Smooth muscle cell (in vitro differentiated cells): ENCODE data around the gene N4BP2L2. TPM values are rescaled to one million over a fixed set of nuclear protein-coding genes. Genes with fewer than 3 reads are reported as not detected.

Source experiments
- DNase-seq: peaks from one replicate; lab custom pipeline; 2025; ENCODE audit not compliant: unreplicated experiment; lab: John Stamatoyannopoulos, UW
- H2AFZ ChIP-seq: fragments of 200-600 bp; sonication (generic); 2 replicates; pipeline ENCODE4 v1.6.0; 2016; ENCODE audit warnings: antibody characterized with exemption, low read depth, mild to moderate bottlenecking
- H3F3A ChIP-seq: fragments of 200-600 bp; sonication (generic); 2 replicates; pipeline ENCODE4 v1.6.0; 2017; ENCODE audit warnings: antibody characterized with exemption, low read depth
- H3K27ac ChIP-seq: fragments of 200-600 bp; sonication (generic); 2 replicates; pipeline ENCODE4 v1.5.1; 2016; ENCODE audit warnings: low read depth, mild to moderate bottlenecking
- H3K27me3 ChIP-seq: fragments of 200-600 bp; sonication (generic); 2 replicates; pipeline ENCODE4 v1.6.1; 2016; ENCODE audit warnings: low read depth, mild to moderate bottlenecking
- H3K36me3 ChIP-seq: fragments of 200-600 bp; sonication (generic); 2 replicates; pipeline ENCODE4 v1.5.1; 2016; ENCODE audit warnings: low read depth
- H3K4me1 ChIP-seq: fragments of 200-600 bp; sonication (generic); 2 replicates; pipeline ENCODE4 v1.5.1; 2016; ENCODE audit warnings: low read depth
- H3K4me2 ChIP-seq: fragments of 200-600 bp; sonication (generic); 2 replicates; pipeline ENCODE4 v1.6.0; 2016; ENCODE audit warnings: mild to moderate bottlenecking
- H3K4me3 ChIP-seq: fragments of 200-600 bp; sonication (generic); 2 replicates; pipeline ENCODE4 v1.5.1; 2016; ENCODE audit warnings: mild to moderate bottlenecking
- H3K79me2 ChIP-seq: fragments of 200-600 bp; sonication (generic); 2 replicates; pipeline ENCODE4 v1.6.0; 2016; ENCODE audit warnings: low read depth, mild to moderate bottlenecking
- H3K9ac ChIP-seq: fragments of 200-600 bp; sonication (generic); 2 replicates; pipeline ENCODE4 v1.6.0; 2016; ENCODE audit warnings: low read depth
- H3K9me3 ChIP-seq: fragments of 200-600 bp; sonication (generic); replicated peaks from 2 replicates; pipeline ENCODE4 v1.5.1; 2016; ENCODE audit warnings: low read depth
- H4K20me1 ChIP-seq: fragments of 200-600 bp; sonication (generic); 2 replicates; pipeline ENCODE4 v1.6.0; 2016; ENCODE audit warnings: low read depth
- CTCF ChIP-seq: fragments of 200-600 bp; sonication (generic); IDR thresholded peaks from 2 replicates; pipeline ENCODE4 v1.5.1; 2017; ENCODE audit warnings: borderline replicate concordance, mild to moderate bottlenecking, antibody characterized with exemption; ENCODE audit not compliant: insufficient read depth, poor library complexity, severe bottlenecking
- WGBS: methylation state at CpG from one replicate; pipeline ENCODE4 v1.1.7; 2016; ENCODE audit warnings: low lambda C conversion rate; 5-methylcytosine and 5-hydroxymethylcytosine counted together
- polyA plus RNA-seq: library from polyadenylated mRNA; unstranded; fragments of >200 nt; fragmentation: Nextera tagmentation; extraction: Ambion mirVana; gene quantifications from 2 replicates; pipeline ENCODE4 v1.2.1, GENCODE V29; 2016
- total RNA-seq: library from RNA; depleted of rRNA; stranded (reverse); fragments of >200 nt; gene quantifications from 2 replicates; pipeline ENCODE4 v1.2.3, GENCODE V29; 2014

N4BP2L2 gene
- total and polyA plus RNA-seq, 2 experiments from 2014 or later: 51.3 to 96.0 TPM

DNA sequence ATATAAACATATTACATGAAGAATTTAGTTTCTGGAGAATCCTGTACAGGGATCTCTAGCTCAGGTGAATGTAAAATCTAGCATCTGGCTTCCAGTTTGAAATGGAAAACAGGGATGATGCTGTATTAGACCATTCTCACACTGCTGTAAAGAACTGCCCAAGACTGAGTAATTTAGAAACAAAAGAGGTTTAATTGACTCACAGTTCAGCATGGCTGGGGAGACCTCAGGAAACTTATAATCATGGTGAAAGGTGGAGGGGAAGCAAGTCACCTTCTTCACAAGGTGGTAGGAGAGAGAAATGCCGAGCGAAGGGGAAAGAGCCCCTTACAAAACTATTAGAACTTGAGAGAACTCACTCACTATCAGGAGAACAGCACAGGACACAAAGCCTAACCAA lies 17.0 kb upstream of the N4BP2L2 start:
- no peaks in the 10 kb centered on the region for H3K36me3 ChIP-seq
- no peak overlapping the region for H2AFZ ChIP-seq
- no peak overlapping the region for H3K4me2 ChIP-seq
- TF ChIP-seq CTCF: no peak
- H3K9ac ChIP-seq: no peak overlapping the region
- no peaks in the 10 kb centered on the region for H3K79me2 ChIP-seq
- no peaks in the 10 kb centered on the region for H3F3A ChIP-seq
- no peak for DNase-seq
- no peaks in the 10 kb centered on the region for H4K20me1 ChIP-seq
- H3K27me3 ChIP-seq: no peaks in the 10 kb centered on the region
- no peak overlapping the region for H3K27ac ChIP-seq
- 100% methylated on average over 2 of the region's 2 CpGs for WGBS
- H3K9me3 ChIP-seq: no peaks in the 10 kb centered on the region
- H3K4me1 ChIP-seq: no peaks in the 10 kb centered on the region
- no peak overlapping the region for H3K4me3 ChIP-seq

DNA sequence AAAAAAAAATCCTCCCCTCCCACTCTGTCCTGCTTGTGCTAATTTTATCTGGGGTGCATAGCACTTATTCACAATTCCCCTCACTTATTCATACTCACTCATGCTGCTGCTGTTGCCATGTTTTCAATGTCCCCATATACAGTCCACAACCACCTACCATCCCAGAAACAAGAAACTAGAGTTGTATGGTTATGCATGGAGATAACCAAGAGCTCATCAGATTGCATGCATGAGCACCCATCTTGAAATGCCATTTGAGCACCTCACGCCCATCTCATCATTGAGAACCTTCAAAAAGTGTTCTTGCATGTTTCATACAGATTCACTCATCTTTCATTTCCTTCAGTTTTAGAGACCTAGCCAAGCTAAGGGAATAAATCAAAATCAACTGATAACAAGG lies 15.1 kb upstream of the N4BP2L2 start:
- no peaks in the 10 kb centered on the region for H3K27me3 ChIP-seq
- H4K20me1 ChIP-seq: no peaks in the 10 kb centered on the region
- no peak for DNase-seq
- no peaks in the 10 kb centered on the region for H3K9me3 ChIP-seq
- H3K36me3 ChIP-seq: no peaks in the 10 kb centered on the region
- H3K4me1 ChIP-seq: no peaks in the 10 kb centered on the region
- H3K4me3 ChIP-seq: no peak overlapping the region
- no peaks in the 10 kb centered on the region for H3F3A ChIP-seq
- no peak overlapping the region for H3K4me2 ChIP-seq
- TF ChIP-seq CTCF: no peak
- H3K79me2 ChIP-seq: no peaks in the 10 kb centered on the region
- no peak overlapping the region for H3K27ac ChIP-seq
- H2AFZ ChIP-seq: no peak overlapping the region
- WGBS: 83% methylated on average over 1 of the region's 1 CpG
- H3K9ac ChIP-seq: no peak overlapping the region

DNA sequence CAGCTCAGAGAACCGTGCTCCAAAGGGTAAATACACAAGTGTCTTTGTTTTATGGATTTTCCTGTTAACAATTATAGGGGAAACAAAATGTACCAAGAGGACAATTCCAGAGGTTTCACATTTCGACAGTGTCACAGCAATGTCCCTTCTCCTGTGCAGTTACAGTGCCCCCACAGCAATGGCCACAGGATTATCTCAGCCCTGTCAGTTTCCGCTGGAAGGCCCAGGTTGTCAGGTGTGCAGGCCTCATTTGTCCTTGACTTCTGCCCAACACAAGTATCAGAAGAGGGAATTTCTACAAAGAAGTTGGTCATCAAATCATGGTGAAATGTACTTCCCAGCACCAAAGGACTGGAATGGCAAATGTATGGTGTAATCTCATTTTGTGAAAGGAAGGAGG lies 11.2 kb upstream of the N4BP2L2 start:
- Histone ChIP-seq H3K79me2 (no peaks in the 10 kb centered on the region), H4K20me1 (no peaks in the 10 kb centered on the region), H3K4me1 (no peaks in the 10 kb centered on the region), H3K9me3 (no peaks in the 10 kb centered on the region), H3K27me3 (peaks cover 3% of the 10 kb centered on the region), H2AFZ (no peak overlapping the region), H3K9ac (no peak overlapping the region), H3K4me3 (no peak overlapping the region), H3K27ac (no peak overlapping the region), H3K4me2 (no peak overlapping the region), H3K36me3 (no peaks in the 10 kb centered on the region), H3F3A (no peaks in the 10 kb centered on the region)
- TF ChIP-seq CTCF: no peak
- 80% methylated on average over 3 of the region's 3 CpGs for WGBS
- no peak for DNase-seq

DNA sequence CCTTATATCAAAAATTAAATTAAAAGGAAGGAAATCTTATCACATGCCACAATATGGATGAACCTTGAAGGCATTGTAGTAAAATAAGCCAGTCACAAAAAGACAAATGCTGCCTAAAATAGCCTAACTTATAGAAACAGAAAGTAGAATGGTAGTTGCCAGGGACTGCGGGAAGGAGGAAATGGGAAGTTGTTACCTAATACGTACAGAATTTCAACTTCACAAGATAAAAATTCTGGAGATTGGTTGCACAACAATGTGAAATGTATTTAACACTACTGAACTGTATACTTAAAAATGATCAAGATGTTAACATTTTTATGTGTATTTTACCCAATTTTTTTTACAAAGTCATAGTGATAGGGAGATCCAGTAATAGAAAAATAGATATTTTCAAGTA lies 10.2 kb upstream of the N4BP2L2 start:
- no peak overlapping the region for H3K27ac ChIP-seq
- no peak overlapping the region for H3K9ac ChIP-seq
- H3K9me3 ChIP-seq: no peaks in the 10 kb centered on the region
- H3K79me2 ChIP-seq: no peaks in the 10 kb centered on the region
- H4K20me1 ChIP-seq: no peaks in the 10 kb centered on the region
- no peak for DNase-seq
- H3K27me3 ChIP-seq: peaks cover 3% of the 10 kb centered on the region
- no peaks in the 10 kb centered on the region for H3F3A ChIP-seq
- H3K4me1 ChIP-seq: no peaks in the 10 kb centered on the region
- WGBS: 92% methylated on average over 2 of the region's 2 CpGs
- H3K36me3 ChIP-seq: no peaks in the 10 kb centered on the region
- no peak for TF ChIP-seq CTCF
- H2AFZ ChIP-seq: no peak overlapping the region
- no peak overlapping the region for H3K4me3 ChIP-seq
- H3K4me2 ChIP-seq: no peak overlapping the region
